Amygdala (tissue), 56 donors: ENCODE results near the gene FPR3.
"Not testable (repeated sequence)": the region's sequence is repeated elsewhere in the genome, so short reads cannot be mapped to it uniquely, and the experiment has no call there.

ENCODE experiments used
- DNase-seq, 56 donors: peaks; one replicate each; lab custom pipeline; 2025; lab: John Stamatoyannopoulos, UW

FPR3 gene, protein sequence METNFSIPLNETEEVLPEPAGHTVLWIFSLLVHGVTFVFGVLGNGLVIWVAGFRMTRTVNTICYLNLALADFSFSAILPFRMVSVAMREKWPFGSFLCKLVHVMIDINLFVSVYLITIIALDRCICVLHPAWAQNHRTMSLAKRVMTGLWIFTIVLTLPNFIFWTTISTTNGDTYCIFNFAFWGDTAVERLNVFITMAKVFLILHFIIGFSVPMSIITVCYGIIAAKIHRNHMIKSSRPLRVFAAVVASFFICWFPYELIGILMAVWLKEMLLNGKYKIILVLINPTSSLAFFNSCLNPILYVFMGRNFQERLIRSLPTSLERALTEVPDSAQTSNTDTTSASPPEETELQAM

DNA sequence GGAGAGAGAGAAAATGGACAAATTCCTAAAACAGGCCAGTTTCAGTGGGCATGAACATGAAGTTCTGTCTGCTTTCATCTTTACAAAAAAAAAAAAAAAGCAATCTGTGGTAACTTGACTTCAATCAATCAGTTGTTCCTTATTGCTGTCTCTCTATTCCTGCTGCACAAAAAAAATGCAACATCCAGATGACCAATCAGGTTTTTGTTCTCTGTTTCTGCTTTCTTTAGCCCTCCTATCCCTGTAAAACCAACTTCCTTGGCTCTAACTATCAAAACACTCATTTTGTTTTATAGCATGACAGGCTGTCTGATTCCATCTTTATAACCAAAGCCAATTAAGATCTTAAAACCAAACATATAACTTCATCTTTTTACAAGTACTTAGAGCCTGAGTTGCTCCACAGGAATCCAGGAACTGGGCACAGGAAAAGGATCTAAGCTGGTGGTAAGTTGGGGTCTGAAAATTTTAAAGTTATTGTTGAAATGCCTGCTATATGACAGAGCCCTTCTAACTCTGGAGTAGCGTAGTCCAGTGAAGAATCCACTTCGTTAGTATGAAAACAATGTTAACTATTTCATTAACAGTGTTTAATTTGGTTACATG, at the start of gene FPR3:
TSS of gene FPR3 (plus strand) at position 273 of the 606 bp plus-strand sequence. CDS start 28,592 bp downstream, outside the sequence.
- no peak for DNase-seq

DNA sequence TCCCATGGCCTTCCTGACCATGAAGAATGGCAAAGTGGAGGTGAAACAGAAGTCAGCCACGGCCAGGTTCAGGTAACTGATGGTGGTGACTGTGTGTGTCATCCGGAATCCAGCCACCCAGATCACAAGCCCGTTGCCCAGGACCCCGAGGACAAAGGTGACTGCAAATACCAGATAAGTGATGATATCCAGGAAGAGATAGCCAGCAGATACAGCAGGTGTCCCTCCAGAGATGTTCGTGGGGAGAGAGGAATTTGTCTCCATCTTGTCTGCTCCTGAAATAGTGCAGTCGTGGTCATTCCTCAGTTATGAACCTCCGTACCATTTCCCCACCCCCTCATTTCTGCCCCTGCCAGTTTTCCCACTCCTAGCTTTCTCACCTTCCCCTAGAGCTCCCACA, 48.2 kb upstream of the FPR3 start:
- no peak for DNase-seq

GRCh38 chr19:51749979-51750378, 45.0 kb upstream of the FPR3 start:
- no peak for DNase-seq

DNA sequence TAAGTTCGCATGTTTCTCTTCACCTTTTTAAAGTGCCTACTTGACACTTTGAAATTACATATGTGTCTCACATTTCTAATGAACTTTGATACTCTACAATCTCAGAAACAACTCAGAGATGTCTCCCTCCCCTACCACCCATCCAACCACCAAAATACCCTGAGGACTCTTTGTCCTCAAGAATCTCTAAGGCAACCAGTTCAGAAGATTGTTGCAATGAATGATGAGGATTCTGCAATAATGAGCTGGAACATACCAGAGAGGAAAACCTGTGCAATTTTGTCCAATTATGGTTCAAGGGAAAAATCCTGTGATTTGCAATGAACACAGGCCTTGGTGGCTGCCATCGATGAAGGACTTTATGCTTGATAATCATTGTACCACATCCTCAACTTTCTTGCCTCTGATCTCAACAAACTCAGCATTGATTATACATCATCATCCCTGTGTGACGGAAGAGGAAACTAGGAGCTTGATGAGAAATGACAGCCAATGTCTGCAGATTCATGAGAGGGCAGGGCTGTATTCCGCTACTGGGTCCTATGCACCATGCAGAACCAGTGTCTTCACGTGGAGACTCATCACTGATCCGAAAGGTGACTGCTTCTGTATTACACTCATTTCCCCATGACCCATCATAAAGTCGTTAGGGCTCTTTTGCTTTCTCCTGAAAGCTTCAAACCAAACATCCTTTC, 44.4 kb upstream of the FPR3 start:
- no peak for DNase-seq

- peak in 5 of 56 donors; percentile 3 to 43 (median 5) for DNase-seq
Observed at GRCh38 chr19:51751655-51752054, 43.3 kb upstream of the FPR3 start, which contains the start of gene FPR1. Gene FPR1 (minus strand): TSS chr19:51751878. CDS start chr19:51746994, 4,884 bp downstream.

- DNase-seq = peak in 4 of 56 donors; percentile 2 to 7 (median 6)
Observed at GRCh38 chr19:51754109-51754508, 40.8 kb upstream of the FPR3 start.

- DNase-seq = no peak
Observed at GRCh38 chr19:51754770-51755169, 40.2 kb upstream of the FPR3 start.

DNA sequence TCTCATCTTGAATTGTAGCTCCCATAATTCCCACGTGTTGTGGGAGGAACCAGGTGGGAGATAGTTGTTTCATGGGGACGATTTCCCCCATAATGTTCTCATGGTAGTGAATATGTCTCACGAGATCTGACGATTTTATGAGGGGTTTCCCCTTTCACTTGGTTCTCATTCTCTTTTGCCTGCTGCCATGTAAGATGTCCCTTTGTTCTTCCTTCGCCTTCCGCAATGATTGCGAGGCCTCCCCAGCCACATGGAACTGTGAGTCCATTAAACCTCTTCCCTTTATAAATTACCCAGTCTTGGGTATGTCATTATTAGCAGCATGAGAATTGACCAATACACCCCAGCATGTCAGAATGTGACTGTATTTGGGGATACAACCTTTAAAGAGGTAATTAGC, 39.4 kb upstream of the FPR3 start:
- no peak for DNase-seq

DNA sequence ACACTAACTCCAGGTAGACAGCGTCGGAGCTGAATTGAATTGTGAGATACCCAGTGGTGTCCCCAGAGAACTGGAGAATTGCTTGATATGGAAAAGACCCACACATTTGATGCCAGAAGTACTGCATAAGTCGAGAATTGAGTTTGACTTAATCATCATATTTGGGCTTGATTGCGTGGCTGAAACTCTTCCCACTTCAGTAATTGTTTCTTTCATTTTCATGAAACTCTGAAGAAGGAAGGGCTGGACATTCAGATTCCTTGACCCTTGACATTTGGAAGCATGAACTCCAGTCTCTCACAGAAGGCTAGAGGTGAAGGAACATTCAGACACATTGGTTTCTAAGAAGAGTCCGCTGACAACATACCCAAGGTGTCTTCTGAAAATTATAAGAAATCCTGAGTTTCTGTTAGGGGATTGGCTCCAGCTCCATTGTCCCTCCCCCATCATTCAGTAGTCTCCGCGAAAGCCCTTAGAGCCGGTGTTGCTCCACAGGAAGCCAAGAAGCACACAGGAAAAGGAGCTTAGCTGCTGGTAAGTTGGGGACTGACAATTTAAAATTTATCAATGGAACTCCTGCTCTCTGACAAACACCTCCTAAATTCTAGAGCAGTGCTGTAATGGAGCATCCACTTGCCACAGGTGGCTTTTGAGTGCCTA, 34.1 kb upstream of the FPR3 start, which contains the start of gene FPR2:
TSS of gene FPR2 (plus strand) at position 484 of the 660 bp plus-strand sequence. CDS start 7,479 bp downstream, outside the sequence.
- no peak for DNase-seq

DNA sequence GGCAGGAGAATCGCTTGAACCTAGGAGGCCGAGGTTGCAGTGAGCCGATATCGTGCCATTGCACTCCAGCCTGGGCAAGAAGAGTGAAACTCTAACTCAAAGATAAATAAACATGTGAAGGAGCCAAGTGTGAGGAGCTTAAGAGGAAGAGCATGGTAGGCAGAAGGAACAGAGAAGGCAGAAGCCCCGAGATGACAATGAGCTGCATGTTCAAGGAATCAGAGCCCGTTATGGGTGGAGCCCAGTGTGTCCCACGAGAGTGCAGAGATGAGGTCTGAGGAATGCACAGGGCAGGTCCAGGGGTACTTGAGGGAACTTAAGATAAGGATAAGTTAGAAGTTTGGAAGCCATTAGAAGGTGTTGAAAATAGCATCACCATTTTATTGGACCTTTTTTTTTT, 33.3 kb upstream of the FPR3 start:
- DNase-seq = no peak

- no peak for DNase-seq
Observed at GRCh38 chr19:51765086-51765485, 29.9 kb upstream of the FPR3 start.

DNA sequence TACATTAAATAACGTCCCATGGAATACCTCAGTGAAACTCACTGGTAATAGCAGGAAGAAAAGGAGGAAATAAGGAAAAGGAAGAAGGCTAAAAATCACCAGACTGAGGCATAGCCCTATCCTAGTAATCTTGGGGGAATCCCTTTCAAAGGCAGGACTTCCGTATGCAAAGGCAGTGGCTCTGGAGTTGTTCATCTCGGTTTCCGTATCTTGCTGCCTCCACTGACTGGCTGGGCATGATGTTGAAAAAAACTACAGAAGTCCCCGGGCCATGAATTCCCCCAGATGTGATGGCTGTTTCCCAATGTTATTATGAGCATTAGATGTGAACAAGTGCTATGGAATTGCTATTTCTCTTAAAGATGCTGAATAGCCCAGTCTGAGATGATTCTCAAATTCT, 28.5 kb upstream of the FPR3 start:
- no peak for DNase-seq

DNA sequence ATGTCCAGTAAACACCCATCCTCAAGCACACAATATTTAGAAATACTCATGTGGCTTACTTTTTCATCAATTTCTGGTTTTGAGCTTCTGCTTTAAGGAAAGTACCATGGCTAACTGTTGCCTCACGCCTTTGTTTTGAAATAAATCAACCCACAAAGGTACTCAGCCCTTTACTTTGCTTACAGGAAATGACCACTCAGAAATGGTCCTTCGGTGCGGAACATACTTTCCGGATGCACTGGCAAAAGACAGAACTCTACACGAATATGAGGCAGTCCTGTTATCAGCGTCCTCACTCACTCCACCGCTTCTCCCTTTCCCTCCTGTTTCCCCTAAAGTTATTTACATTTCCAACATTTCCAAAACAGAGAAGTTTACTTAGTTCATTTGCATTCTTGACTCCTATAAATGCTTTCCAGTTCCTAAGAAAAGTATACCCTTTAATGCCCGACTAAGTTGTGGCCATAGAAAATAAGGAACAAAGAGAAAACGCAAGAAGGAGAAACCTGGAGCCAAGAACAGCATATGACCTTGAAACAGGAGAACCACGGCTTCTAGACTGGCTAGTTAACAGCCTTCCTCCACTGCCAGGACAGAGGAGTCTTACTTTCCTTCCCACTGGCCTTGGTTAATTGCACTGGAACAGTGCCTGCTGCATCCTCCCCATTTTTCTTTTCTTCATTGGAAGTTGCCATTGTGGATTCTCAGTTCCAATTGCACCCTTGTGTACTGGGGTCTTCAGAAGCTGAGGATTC, 23.4 kb upstream of the FPR3 start:
- DNase-seq = peak in 1 of 56 donors; percentile 11

GRCh38 chr19:51772977-51773376, 22.0 kb upstream of the FPR3 start:
- DNase-seq = no peak

- DNase-seq = not testable (repeated sequence)
Observed at GRCh38 chr19:51776561-51776960, 18.4 kb upstream of the FPR3 start.

- peak in 47 of 56 donors; percentile 0 to 63 (median 25) for DNase-seq
Observed at GRCh38 chr19:51777570-51778462, 17.1 kb upstream of the FPR3 start.

DNA sequence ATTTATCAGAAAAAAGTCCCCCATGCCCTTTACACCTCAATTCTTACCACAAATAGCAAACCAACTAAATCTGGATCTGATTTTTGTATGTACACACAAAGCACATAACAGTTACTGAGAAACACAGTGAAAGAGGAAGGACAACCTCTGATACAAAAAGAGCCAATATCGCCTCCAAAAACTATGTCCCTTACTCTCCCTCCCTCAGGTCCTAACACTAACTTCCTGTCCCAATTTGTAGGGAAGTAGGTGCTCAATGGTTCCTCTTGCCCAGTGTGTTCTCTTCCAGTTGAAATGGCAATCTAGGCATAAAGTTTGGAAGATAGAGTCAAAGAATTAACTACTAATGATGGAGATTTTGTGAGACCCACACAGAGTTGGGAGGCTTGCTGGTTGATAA, 15.8 kb upstream of the FPR3 start:
- DNase-seq = no peak

DNA sequence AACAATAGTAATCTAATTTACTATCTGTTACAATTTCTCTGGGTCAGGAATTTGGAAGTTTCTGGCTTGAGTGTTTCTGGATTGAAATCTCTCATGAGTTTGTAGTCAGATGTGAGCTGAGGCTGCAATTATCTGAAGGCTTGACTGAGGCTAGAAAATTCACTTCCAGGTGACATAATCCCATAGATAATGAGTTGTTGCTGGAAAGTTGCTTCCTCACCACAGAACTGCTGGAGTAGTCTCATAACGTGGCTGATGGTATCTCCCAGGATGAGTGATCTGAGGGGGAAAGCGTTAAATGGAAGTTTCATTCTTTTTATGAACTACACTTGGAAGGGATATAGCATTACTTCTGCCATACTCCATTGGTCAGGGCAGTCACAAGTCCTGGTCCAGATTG, 15.3 kb upstream of the FPR3 start:
- no peak for DNase-seq

- no peak for DNase-seq
Observed at GRCh38 chr19:51780270-51780669, 14.7 kb upstream of the FPR3 start.
